ENCODE measurements around the gene CSTF1.
"Not testable (repeated sequence)": the region's sequence is repeated elsewhere in the genome, so short reads cannot be mapped to it uniquely, and the experiment has no call there.

Gene CSTF1

GRCh38 chr20:56369179-56369578 is 23.3 kb upstream of the CSTF1 start:
- DNase-seq (ENCODE audit: low spot score), result no peak

DNA sequence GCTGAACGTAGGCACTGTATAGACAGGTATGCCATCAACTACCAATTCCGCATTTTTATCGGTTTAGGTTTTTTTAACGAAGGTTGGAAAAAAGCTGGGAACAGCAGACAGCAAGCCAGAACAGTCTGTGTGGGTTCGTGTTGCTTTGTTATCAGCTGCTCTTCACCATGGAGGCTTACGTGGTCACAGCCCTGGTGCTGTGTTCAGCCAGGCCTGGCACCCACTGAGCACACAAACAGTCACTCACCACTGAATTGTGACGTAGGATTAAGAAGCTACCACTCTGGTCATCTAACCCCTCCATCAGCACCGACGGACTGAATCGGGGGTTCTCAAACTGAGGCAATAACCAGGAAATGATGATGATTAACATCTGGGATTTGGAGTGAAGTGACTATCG is 20.5 kb upstream of the CSTF1 start:
- DNase-seq (ENCODE audit: low spot score), result no peak

DNA sequence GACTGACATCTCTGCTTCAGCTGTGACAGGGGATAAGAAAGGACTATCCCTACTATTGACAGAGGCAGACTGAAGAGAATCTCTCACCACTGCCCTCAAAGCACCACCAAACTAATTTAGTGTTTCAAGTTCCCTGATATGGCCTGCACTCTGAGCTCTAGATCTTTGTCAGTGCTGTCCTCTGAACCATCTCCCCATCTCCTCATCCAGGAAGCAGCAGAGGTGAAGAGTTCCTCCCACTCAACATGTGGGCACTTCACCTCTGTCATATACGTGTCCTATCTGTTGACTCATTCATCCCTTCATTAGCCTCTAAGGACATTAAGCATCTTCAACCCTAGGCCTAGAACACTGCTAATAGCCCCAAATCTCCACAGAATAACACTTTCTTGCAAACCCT is 19.6 kb upstream of the CSTF1 start:
- no peak for DNase-seq (ENCODE audit: low spot score)

DNA sequence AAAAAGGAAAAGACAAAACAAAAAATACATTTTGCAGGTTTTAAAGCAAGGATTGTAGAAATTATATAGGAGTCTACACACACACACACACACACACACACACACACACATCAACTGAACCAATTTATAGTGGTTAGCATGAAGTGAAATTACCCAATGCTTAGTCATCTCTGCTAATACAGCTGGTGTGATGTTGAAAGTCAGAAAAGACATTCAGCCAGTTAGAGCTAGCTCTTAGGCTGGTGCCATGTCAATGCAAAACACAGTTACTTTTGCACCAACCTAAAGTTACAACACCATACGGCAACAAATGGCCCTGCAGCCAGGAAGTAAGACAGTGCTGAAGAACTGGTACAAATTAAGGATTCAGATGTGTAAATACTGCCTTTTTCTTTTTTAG is 18.5 kb upstream of the CSTF1 start:
- DNase-seq (ENCODE audit: low spot score), result no peak

DNA sequence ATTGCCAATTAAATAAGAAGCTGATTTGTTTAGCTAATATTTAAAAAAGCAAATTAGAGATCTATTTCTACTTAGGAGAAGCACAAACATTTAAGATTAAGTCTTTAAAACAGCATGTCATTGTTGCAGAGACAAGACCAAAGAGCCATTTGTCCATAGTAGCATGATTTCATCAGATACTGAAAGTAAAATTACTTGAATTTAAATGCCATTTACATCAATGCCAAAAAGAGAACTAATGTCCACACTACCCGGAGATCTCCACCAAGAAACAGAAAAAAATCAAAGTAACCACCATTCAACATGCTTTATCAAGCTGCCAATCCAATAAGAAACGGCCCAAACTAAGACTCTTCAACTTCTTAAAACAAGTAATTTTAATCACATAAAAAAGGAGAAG is 16.1 kb upstream of the CSTF1 start:
- no peak for DNase-seq (ENCODE audit: low spot score)

GRCh38 chr20:56378386-56378785 is 14.1 kb upstream of the CSTF1 start:
- no peak for DNase-seq (ENCODE audit: low spot score)

GRCh38 chr20:56380375-56380774 is 12.1 kb upstream of the CSTF1 start:
- DNase-seq (ENCODE audit: low spot score), result no peak

GRCh38 chr20:56381501-56381900 is 10.9 kb upstream of the CSTF1 start:
- no peak for DNase-seq (ENCODE audit: low spot score)

- DNase-seq (ENCODE audit: low spot score), result no peak
Measured at GRCh38 chr20:56382696-56383095, 9.7 kb upstream of the CSTF1 start.

GRCh38 chr20:56383334-56383733 is 9.1 kb upstream of the CSTF1 start:
- DNase-seq (ENCODE audit: low spot score), result no peak

DNA sequence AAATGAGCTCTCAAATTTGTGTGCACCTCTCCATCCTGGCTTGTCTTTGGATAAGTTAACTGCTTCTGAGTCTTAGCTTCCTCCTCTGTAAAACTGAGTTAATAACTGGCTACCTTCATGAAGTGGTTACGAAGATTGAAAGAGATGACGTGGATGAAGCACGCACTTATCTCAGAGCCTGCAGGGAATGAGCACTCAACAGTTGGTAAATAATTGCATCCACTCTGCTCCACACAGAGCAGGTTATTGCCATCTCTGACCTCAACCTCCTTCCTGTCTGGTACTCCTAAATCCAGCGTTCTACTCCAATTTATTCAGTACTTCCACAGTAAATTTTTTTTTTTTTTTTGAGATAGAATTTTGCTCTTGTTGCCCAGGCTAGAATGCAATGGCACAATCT is 7.3 kb upstream of the CSTF1 start:
- DNase-seq (ENCODE audit: low spot score), result no peak

DNA sequence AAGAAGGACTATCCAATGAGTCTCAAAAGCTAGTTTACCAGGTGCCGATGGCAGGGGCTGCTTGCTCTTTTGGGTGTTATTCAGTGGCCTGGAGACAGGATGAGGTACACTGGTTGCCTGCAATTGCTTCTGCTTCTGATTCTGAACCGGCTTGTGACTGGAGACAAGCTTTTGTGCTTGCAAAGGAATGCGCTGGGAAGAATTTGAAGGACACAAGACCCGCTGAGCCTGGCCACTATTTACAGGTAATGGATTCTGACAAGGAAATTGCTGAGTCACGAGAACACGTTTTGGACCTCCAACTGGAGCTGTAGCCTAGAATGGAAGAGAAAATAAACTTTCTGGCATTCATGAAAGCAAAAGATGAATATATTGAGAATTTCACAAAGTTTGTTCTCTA is 6.2 kb upstream of the CSTF1 start:
- no peak for DNase-seq (ENCODE audit: low spot score)

DNA sequence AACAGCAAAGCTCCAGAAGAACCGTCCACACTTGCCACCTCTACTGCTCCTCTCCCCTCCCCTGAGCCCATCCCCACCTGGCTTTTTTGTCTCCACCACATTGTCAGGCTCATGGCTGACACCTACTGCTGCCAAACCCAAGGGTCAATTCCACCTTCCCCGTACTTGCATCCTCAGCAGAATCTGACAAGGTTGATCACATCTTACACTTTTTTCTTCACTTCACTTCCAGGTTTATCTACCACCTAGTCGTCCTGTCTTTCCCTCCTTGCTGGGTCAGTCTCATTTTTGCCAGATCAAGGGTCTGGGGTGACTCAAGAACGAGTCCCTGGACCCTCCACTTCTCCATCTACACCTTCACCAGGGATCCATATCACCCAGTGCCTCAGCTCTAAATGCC is 3.6 kb upstream of the CSTF1 start:
- no peak for DNase-seq (ENCODE audit: low spot score)

GRCh38 chr20:56389807-56390206 is 2.6 kb upstream of the CSTF1 start:
- no peak for DNase-seq (ENCODE audit: low spot score)

- DNase-seq (ENCODE audit: low spot score), result not testable (repeated sequence)
Measured at GRCh38 chr20:56390396-56390795, 2.0 kb upstream of the CSTF1 start.

DNA sequence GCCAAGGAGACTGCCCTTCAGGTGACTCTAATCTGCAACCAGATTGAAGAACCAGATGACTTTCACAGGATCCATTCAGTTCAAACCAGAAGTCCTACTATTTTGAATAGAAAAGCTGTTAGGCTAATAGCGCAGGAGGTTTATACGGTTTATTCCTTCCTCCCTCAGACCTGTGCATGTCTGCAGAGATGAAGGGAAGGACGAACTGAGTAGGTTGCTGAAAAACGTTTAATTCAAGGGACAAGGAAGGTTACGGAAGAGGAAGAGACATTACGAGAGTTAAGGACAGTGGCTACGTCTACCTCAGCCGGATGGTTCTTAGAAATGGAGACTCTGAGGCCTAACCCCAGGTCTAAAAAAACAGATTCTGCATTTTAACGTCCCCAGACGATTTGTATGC is 1.4 kb upstream of the CSTF1 start:
- no peak for DNase-seq (ENCODE audit: low spot score)

DNA sequence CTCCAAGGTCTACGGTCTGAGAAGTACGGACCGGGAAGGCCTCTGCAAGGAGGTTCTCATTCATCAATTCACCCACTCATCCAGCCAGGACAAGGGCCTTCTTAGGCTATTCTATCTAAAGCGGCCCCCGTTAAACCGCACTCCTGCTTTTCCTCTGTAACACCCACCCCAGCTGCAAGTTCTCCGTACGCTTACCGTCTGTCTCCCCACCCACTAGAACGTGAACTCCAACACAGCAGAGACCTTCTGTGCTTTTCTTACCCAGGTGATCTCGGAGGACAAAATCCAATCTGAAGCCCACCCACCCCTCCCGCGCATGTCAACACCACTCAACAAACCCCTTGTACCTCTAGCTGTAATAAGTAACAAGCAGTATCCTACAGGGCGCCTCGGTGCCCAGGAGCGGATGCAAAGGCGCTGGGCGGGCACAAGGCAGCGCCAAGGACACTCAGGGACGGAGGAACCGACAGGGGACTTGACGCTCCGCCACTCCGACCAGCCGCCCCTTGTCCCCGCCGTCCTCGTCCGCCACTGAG is 781 bp upstream of the CSTF1 start:
- no peak for DNase-seq (ENCODE audit: low spot score)

DNA sequence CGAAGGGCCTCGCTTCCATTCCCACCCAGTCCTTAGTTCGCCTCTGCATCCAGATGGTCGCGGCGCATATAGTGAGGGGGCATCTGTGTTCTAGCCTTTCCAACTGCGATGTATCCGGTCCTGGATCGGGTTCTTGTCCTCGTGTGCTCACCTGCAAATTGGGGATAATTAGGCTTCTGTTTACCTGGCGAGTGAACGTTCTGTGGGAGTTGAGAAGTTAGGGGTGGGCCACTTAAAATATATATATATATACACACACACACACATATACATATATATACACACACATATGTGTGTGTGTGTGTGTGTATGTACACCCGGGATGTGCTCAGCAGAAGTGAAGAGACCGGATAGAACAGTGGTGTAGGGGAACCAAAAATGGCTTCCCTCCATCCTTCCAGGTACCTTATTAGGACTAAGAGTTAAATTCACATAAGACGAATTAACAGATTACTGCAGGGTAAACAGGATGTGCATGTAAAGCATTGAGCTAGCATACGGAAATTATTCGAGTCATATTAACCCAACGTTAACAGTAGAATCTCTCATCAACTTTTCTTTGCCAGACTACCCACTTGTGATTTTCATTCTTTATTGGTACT is 537 bp downstream of the CSTF1 start:
- no peak for DNase-seq (ENCODE audit: low spot score)

DNA sequence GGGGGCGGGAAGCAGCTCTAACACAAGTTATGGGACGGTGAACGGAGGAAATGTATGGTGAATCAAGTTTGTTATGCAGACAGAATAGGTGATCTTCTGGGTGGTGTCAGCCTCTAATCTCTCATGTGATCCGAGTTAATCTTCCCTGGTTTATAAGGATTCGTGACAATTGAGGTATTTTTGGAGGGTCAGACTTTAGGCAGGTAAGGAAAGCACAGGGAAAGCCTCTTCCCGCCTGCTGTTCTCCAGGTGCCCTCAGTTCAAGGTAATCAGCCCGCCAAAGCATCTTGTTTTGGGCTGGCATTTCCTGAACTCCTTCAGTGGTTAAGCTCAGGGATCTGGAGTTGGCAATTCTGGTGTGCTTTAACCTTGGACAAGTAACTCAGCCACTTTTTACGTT is 1.2 kb downstream of the CSTF1 start:
- no peak for DNase-seq (ENCODE audit: low spot score)

DNA sequence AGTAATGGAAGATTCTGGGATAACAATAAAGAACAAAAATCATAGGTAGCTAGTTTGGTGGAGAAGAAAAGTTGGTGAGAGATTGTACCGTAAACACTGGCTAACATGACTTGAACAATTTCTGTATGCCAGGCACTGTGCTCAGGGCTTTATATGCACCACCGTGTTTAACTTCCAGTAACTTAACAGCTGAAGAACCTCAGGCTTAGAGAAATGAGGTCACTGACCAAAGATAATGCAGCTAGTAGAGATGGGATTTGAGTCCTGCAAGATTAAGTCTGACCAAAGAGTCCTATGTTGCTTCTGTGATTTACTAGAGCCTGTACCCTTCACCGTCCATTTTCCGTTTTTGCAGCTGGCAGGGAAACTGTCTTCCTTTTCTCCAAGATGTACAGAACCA is 2.7 kb downstream of the CSTF1 start:
- DNase-seq (ENCODE audit: low spot score), result no peak

GRCh38 chr20:56400001-56400640 is 7.7 kb downstream of the CSTF1 start:
- peak; percentile 85 for DNase-seq (ENCODE audit: low spot score)

DNA sequence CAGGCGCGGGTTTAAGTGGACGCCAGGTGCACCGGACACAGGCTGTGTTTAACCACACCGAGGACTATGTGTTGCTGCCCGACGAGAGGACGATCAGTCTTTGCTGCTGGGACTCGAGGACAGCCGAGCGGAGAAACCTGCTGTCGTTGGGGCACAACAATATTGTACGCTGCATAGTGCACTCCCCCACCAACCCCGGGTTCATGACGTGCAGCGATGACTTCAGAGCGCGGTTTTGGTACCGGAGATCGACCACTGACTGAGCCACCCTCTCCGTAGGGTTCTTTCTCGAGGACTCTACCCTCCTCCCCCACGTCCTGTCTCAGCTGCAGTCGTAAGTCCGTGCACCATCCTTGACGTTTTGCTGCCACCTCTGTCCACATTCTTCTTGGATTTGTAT is 11.0 kb downstream of the CSTF1 start:
- DNase-seq (ENCODE audit: low spot score), result no peak

DNA sequence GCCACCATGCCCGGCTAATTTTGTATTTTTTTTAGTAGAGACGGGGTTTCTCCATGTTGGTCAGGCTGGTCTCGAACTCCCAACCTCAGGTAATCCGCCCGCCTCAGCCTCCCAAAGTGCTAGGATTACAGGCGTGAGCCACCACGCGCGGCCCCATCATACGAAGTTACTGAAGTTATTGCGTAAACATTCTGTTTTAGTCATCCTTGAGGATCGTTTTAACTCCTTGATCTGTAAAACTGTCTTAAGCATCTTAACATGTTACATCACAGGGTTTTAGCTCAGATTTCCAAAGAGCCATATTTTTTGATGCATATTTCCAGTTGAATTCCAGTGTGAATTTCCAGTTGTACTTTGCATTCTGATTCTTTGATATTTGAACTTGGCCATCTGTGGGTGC is 12.9 kb downstream of the CSTF1 start:
- not testable (repeated sequence) for DNase-seq (ENCODE audit: low spot score)

DNA sequence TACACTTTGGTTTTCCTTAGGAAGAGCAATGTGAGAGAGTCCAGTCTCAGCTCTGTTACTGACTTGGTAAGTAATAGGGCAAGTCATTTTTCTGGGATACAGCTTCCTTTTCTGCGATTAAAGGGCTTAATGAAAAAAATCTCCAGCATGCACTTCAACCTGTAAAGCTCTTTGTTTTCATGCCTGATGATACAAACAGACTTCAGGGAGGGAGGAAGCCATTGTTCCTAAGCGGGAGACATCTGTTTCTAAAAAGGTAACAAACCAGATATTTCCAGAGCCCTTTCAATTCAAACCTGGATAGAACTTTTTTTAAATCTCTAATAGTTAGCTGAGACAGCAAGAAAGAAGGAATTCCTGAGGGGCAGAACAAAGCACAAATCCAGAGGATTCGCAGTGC is 14.5 kb downstream of the CSTF1 start:
- DNase-seq (ENCODE audit: low spot score), result no peak
